ENCODE data around the gene SLC7A14.

Gene SLC7A14

DNA sequence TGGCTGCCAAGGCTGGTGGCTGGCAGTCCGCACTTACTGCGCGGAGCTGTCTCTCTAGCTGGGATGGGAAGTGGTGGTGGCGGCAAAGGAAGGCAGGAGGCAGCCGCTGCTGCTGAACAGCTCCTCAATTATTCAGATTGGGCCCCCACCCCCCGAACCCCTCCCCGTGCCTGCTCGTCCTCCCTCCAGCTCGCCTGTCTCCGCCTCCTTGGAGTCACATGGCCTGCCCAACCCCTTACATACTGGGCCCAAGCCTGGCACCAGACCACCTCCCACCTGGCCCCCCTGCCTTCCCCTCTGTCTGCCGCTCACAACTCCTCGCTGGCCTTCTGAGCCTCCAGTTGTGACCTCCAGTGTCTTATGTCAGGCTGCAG is at the start of gene SLC7A14:
Gene SLC7A14 (minus strand): TSS at position 139 of the 374 bp plus-strand sequence. CDS start 59,139 bp downstream, outside the sequence.
- DNase-seq (ENCODE audit: low spot score): peak; percentile 11

DNA sequence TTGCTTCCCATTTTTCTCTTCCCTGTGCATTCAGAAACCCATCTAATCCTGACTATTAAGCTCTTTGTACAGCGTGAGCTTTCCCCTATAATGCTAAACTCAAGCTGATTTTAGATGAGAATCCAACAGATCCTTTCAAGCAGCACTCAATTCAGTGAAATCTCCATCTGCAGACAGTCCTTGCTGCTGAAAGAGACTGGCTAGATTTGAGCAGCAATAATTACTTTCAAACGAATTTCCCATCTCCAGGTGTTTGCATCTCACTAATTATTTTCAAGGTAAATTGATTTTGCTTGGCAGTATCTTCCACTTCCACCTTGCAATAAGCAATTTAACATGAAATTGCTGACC is 49.5 kb upstream of the SLC7A14 start:
- no peak for DNase-seq (ENCODE audit: low spot score)

DNA sequence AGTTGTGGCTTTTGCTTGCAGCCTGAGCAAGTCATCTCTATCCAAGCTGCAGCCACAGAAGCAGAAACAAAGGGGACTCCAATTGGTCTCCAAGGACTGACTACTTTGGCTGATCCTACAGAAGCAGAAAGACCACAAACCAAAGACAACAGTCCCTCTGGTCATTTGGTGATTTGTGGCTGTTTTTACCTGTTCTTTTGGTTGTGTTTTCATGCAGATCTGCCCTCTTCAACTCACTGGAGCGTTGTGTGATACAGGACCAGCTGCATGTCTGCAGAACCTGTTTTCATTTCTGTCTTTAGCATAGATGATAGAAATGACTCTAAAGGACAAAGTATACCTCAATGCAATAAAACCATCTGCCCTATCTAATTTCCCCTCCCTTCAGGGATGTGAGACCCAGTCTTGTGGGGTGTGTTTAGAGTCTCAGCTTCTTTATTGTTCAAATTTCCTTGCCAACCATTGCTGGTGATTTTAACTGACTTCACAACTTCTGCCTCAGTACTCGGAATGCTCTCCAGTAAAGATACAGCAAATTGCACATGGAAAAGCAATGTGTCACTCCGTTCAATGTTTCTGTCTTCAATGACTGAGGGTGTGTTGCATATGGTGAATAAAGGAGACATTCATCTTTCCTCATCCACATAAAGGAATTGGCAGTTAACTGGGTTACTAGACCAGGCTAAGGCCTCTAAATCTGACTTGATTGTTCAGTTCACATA is 48.9 kb upstream of the SLC7A14 start:
- DNase-seq (ENCODE audit: low spot score): no peak

DNA sequence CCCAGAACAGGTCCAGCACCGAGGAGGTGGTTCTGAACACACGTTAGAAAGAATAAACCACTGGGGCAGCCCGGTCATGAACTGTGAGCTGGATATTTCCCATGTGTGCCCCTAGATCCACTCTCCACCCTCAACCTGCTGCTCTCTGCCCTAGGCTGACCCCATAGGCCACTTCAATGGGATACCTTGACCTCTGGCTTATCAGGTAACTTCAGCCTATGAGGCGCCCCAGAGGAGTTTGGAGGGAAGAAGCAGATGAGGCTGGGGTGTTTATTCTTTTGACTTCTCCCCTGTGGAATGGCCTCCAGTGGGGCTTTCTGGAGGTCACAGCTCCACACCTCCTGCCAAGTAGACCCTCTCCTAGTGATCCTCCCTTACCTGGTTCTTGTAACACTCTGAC is 47.7 kb upstream of the SLC7A14 start:
- no peak for DNase-seq (ENCODE audit: low spot score)

DNA sequence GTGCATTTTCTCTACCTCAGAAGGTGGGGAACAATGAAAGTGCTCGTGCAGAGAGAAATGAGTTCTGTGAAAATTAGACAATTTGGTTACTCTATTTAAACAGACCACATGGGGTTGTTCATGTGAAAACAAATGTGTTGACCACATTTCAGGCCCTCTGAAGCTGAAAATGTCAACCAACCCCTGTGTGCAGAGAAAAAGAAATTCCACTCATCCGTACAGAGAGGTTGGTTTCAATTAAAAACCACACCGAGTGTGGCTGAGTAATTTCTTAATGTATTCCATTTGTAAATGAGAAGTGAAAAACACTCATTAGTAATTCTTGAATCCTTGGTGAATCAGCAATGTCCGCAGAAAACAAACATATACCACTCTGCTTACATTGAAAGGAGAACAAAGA is 46.9 kb upstream of the SLC7A14 start:
- peak; percentile 26 for DNase-seq (ENCODE audit: low spot score)

DNA sequence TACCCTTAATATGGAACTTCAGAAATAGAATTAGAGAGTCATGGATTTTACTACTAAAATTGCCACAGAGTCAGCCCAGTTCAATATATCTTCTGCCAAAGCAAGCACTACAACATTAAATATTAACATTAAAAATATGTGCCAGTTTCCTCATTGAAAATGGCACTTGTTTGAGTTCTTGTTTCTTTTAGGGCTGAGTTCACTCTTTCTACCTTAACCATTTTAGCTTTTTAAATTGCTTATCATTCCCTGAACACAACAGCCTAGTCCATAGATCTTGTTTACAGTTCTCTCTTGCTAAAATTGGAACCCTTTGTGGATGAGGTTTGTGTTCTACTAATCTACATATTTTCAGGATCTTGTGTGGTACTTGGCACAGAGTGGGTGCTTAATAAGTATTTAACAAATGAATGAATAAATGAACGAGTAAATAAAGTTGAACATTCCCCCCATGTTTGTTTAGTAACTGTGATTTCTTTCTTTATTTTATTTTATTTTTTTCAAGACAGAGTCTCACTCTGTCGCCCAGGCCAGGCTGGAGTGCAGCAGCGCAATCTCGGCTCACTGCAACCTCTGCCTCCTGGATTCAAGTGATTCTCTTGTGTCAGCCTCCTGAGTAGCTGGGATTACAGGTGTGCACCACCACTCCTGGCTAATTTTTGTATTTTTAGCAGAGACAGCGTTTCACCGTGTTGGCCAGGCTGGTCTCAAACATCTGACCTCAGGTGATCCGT is 46.0 kb upstream of the SLC7A14 start:
- no peak for DNase-seq (ENCODE audit: low spot score)

DNA sequence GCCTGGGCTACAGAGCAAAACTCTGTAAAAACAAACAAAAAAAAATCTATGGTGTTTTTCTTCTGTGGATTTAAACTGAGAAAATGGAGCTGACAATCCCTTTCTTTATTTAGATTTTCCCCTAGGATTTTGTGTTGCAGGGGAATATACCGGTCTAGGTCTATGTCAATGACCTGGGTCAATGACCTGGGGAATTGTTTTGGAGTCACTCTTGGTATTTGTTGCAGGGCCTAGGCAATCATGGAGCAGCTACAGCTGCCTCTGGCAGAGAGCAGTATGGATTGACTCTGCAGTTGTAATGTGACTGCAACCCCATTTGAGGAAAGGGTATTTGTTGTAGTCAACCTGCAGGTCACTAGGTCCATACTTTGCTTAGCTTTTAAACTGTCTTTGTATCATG is 37.6 kb upstream of the SLC7A14 start:
- DNase-seq (ENCODE audit: low spot score): no peak

DNA sequence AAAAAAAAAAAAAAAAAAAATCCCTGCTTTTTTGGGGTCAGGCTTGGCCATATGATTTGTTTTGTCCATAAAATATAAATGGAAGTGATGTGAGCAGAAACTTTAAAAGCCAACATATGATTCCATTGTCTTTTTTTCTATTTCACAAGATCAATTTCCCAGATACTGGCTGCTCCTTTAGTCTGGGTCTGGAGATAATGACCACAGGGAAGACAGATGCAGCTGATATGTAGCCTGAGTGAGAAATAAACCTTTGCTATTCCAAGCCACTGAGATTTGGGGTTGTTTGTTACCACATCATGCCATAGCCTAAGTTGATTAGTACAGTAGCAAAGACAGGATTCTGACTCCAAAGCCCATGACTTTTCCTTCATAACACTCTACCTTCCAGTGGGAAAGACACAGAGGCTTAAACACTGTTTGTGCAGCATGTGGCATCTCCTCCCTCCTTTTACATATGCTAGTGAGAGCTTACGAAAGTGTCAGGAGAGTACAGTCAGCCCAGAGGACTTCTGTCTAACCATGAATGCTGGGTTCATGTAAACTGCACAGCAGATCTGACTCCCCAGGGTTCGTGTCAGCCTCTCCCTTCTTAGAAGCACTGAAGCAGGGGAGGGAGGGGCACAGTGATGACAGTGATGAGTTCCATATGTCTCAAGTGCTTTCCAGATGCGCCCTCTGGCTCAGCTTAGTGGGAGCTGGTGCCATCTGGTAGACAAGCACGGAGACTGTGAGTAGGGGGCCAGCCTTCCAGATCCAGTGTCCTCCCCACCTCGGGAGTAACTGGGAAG is 36.7 kb upstream of the SLC7A14 start:
- peak; percentile 92 for DNase-seq (ENCODE audit: low spot score)

DNA sequence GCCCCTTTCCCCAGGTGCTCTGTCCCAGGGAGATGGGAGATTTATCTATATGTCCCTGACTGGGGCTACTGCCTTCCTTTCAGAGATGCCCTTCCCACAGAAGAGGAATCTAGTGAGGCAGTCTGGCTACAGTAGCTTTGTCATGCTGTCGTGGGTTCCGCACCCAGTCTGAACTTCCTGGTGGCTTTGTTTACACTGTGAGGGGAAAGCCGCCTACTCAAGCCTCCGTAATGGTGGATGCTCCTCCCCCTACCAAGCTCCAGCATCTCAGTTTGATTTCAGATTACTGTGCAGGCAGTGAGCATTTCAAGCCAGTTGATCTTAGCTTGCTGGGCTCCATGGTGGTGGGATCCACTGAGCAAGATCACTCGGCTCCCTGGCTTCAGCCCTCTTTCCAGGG is 35.4 kb upstream of the SLC7A14 start:
- DNase-seq (ENCODE audit: low spot score): no peak

DNA sequence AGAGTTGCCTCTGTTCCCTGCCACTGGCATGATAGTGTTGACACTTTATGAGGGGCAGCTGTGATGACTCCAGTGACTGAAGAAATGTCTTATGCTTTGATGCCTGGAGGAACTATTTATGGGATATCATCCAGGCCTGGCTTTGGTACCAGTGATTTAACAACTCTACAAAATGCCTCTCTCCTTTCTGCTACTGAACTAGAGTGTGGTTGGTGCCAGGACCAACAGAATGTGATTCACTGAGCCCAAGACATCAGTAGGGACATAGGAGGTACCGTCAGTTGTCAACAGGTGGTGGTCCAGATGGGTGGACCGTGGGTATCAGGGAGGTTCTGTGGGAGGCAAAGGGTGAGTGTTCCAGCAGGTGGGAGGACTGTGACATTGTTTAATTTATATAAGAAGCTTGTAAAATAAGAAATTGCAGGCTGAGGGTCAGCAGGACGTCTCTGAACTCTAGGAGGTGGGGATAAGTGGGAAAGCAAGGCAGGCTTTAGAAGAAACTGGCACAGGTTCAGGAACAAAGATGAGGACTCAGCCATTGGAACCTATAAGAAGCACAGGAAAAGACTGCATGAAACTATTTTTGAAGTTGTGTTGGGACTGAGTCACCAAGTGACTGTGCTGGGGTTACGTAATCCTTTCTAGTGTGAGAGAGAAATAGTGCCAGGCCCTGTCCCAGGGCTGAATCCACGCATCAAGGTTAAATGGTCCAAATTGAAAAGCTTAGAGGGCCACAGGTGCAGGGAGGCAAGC is 28.5 kb upstream of the SLC7A14 start:
- DNase-seq (ENCODE audit: low spot score): peak; percentile 91

DNA sequence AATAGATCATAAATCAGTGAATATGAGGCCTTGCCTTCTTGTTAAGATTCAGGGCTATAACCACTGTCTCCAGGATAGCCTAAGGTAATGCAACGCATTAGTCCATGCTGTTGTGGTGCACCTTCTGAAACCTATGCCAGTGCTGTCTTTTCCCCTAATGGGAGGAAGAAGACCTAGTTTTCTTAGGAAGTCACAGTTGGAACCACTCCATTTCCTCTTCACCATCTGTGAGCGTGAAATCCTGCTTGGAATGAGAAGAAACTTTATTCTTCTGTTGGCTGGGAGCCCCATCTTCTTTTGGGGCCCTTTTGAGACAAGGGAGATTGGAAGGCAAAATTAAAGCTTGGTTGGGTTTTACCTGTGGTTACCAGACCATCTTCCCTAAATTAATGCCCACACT is 25.9 kb upstream of the SLC7A14 start:
- no peak for DNase-seq (ENCODE audit: low spot score)

DNA sequence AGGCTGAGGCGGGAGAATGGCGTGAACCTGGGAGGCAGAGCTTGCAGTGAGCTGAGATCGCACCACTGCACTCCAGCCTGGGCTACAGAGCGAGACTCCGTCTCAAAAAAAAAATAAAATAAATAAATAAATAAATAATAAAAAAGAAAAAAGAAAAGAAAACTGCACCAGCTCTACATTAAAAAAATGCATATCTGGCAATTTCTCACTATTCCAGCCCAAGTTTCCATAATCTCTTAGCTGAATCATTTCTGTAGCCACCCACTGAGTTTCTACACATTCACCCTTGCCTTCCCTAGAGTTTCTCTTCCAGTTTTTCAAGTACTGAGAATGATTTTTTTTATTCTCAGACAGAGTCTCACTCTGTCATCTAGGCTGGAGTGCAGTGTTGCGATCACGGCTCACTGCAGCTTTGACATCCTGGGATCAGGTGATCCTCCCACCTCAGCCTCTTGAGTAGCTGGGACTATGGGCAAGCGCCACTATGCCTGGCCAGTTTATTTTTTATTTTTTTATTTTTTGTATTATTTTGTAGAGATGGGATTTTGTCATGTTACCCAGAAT is 24.5 kb upstream of the SLC7A14 start:
- no peak for DNase-seq (ENCODE audit: low spot score)

DNA sequence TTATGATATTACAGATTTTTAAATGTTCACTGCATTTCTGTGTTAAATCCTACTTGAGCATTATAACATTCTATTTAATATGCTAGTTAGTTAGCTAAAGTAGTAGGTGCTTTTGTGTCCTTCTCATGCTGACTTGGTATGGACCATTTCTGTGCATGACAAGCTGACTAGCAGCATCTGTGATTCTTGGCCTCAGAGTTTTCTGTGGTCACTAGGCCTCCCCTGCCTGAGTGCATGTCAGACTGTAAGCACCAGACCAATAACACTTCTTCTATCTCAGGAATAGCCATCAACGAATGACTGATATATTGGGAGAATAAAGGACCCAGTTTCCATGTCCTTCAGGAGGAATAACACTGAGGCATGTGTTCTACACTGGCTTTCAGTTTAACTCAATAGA is 22.6 kb upstream of the SLC7A14 start:
- DNase-seq (ENCODE audit: low spot score): no peak

DNA sequence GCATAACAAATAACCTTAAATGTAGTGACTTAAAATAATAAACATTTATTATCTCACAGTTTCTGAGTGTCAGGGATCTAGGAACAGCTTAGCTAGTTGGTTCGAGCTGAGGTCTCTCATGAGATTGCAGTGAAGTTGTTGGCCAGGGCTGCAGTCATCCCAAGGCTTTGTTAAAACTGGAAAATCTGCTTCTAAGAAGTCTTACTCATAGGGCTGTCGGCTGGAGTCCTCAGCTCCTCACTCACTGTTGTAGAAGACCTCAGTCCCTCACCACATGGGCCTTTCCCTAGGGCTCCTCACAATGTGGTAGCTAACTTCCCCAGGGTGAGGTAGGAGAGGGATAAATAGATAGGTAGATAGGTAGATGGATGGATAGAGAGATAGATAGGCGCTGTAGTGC is 20.8 kb upstream of the SLC7A14 start:
- DNase-seq (ENCODE audit: low spot score): no peak

DNA sequence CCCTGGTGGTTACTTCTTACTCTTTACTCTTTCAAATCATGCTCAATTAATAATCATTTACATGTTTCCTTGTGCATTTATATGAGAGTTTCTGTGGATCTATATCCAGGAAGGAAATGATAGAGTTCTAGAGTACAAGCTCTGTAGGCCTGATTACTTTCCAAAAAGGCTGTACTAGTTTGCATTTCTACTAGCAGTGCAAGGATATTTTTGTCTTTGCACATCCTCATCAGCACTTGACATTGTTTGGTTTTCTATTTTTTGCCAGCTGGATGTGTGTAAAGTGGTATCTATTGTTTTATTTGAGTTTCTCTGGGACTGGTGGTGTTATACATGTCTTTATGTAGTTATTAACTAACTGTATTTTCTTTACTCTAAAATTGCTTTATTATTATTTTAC is 19.6 kb upstream of the SLC7A14 start:
- DNase-seq (ENCODE audit: low spot score): no peak

DNA sequence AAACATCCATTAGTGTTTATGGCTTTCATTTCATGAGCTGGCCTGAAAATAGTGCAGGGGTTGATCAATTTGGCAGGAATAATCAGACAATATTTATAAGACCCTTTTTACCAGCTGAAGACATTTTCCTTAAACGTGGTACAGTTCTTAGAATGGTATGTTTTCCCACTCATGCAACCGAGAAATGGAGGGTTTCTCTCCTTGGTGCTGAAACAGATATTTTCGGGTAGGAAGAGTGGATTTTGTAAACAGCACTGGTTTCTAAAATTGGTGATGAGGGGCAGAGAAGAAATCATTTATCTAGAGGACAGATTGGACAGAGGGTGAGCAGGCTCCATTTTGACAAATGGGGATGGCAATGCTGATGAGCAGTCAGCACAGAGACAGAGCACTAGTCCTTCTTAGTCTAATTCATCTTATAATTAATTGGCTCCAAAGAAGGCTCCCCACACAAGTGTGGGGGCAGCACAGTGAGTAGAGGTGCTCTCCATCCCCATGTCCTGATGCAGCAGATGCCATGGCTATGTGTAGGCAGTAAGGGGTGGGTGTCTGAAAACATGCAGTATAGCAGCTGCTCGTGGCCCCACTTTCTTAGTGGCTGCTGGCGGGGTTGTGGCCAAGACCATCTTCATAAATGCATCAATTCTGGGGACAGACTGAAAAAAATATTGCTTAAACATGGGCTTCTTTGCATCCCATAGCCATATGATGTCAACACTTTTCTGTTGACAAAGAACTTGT is 18.1 kb upstream of the SLC7A14 start:
- no peak for DNase-seq (ENCODE audit: low spot score)

DNA sequence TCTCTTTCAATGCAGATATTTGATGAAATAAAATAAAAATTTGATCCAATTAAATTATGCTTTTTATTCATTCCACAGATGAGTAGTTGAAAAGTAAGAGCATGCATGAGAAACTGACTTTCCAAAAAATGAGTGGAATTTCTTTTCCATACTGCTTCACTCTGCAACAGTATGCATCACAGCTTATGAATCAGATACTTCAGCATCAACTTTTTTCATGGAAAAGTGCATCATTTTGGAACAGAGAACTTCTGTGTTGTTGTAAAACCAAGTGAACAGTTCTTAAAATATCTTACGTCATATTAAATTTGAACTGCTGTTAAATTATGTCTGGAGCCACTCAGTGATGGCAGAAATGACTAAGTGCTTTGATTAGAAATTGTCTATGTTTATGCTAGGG is 16.7 kb upstream of the SLC7A14 start:
- DNase-seq (ENCODE audit: low spot score): no peak

DNA sequence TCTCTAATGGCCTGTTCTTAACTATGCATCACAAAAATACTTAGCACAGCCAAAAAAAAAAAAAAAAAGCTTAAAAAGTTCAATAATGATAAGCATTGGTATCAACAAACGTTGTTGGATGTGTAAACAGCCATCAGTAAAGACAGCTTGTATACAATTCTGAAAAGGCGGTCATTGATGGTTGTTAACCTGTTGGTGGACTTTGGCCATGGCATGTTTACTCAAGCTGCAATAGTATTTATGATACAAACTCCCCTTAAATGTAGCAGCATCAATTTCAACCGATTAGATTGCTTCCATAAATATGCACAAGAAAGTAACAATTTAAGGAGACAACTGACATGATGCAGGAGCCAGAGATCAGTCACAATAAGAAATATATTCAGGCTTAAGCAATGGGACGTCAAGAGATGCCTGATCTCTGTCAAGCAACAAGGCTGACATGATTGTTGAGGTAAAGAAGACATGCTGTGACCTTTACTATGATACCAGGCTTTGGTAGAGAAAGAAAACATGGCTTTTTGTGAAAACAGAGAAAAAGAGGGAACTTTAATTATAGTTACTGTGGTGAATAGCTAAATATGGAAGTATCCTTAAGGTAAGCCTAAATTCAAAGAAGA is 14.2 kb upstream of the SLC7A14 start:
- DNase-seq (ENCODE audit: low spot score): no peak

DNA sequence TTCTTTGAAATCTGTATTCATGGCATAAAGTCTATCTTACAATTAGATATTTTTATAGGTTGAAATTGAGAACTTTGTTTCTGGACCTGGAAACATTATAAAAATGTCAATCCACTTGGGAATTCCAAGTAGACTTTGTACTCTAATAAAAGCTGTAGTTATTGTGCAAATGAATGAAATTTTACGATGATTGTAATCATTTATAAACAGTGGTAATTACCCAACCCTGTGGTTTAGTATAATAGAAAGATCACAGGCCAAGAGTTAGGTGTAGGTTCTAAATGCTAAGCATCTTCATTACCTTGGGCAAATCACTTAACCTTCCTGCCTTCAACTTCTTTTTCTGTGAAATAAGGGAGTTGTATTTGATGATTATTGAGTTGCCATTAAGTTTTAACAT is 13.2 kb upstream of the SLC7A14 start:
- DNase-seq (ENCODE audit: low spot score): no peak

DNA sequence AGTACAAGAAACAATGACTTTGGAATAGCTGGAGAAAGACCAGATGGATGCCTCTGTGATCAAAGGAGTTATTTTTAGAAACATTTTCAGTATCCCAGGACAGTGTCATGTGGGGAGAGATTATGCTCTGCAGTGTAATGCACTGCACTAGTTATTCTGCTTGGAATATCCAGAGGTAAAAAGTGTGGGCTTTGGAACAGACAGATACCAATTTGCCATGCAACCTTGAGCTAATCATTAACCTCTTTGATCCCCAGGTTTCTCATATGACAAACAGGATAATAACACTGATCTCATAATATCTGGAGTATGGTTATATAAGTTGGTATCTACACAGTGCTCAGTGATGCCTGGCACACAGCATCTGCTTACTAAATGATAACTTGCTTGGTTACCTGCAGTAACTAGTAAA is 12.2 kb upstream of the SLC7A14 start:
- DNase-seq (ENCODE audit: low spot score): no peak

DNA sequence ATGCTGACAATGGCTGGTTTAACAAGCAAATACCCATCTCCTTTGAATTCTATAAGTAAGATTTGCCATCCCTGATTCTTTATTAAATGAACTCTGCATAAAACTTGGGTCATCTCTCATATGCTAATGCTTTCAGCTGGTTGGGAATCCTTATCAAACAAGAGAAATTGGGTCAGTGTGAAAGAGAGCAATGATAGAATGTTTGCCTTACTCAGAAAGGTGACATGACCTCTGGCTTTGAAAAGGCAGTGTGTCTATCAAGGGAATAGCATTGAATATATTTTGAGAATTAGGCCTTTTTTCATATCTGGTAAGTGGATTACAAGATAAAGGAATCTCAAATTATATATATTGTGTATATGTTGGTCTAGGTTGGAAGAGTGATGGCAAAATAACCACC is 8.7 kb upstream of the SLC7A14 start:
- no peak for DNase-seq (ENCODE audit: low spot score)

Measured in AG08395 (cell line).